ENCODE results near the gene PGLYRP3. TPM values are rescaled to one million over a fixed set of nuclear protein-coding genes. Genes with fewer than 3 reads are reported as not detected.

Gene PGLYRP3
- total and polyA plus RNA-seq, 2 of the 8 experiments (the other 6 are each of a cell fraction or from before 2014, with no cell fraction given), result not detected

GRCh38 chr1:153357853-153358690, 45.3 kb upstream of the PGLYRP3 start, which contains the start of gene S100A9 (continued):
- TF ChIP-seq RNF2 (IDR thresholded peaks at IDR 0.05; ENCODE audit: borderline replicate concordance, low read depth, low read length, missing control alignments, poor library complexity, severe bottlenecking), result no peak
- TF ChIP-seq TAF1 (IDR thresholded peaks at IDR 0.05; ENCODE audit: low read depth, low read length), result no peak
- no peak for TF ChIP-seq ATF2 (IDR thresholded peaks at IDR 0.05; ENCODE audit: low read length)
- TF ChIP-seq RXRA (IDR thresholded peaks at IDR 0.05; ENCODE audit: insufficient read depth, low read depth, low read length), result no peak
- TF ChIP-seq TEAD4 (IDR thresholded peaks at IDR 0.05; ENCODE audit: low read depth, low read length), result no peak
- no peak for TF ChIP-seq JUND (IDR thresholded peaks at IDR 0.05; ENCODE audit: low read length)

Data from H1 (cell line).